ENCODE measurements around the gene LRMDA. TPM values are rescaled to one million over a fixed set of nuclear protein-coding genes. Genes with fewer than 3 reads are reported as not detected.

The LRMDA gene
- polyA plus RNA-seq, 2 of the 4 experiments (the other 2 are of a cell fraction) = 4.6 to 5.2 TPM

DNA sequence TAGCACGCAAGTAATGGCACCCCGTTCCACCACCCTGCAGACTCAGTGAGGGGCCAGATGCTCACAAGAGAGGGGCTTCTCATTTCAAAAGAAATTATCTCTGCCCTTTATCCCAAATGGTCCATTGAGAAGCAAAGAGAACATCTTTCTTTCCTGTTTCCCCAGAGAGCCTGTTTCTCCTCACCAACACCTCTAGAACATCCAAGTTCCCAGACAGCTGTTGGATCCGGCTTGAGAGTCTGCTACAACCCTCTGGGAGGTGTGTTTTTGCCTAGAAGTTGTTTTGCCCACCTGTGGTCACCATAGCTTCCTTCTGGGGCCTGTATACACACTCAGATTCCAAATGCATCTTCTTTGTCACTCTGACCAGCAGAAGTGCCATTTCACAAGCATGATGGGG, 637.4 kb downstream of the LRMDA start:
- FAIRE-seq (no peak), ATAC-seq (no peak), DNase-seq (ENCODE audit: low read depth in 1 of 2, low spot score in 1 of 2) (no peak)
- ChIA-PET CTCF (interaction anchor here (0.6 to 1.3 kb wide), 4 partner anchors 11 to 442 kb away, joined by 3 to 4 read pairs (median 3); no protein-coding TSS in a partner anchor), POLR2A (no interaction called here)
- Histone ChIP-seq H3K9me3 (no peaks in the 10 kb centered on the region), H3K4me1 (no peaks in the 10 kb centered on the region), H3K4me2 (no peak overlapping the region), H3K27ac (no peak overlapping the region), H3K4me3 (no peak overlapping the region)
- TF ChIP-seq CHD2 (IDR thresholded peaks at IDR 0.05; ENCODE audit: low read length, partially characterized antibody) = no peak
- TF ChIP-seq ESRRA (IDR thresholded peaks at IDR 0.05; ENCODE audit: borderline replicate concordance, low read length) = no peak
- no peak for TF ChIP-seq EHF (CRISPR knock-in tag; IDR thresholded peaks at IDR 0.05)
- TF ChIP-seq POLR2AphosphoS2 (conservative IDR thresholded peaks at IDR 0.05; ENCODE audit: low read length) = no peak
- 42% methylated on average over 3 of the region's 3 CpGs for WGBS (ENCODE audit: missing lambda C conversion rate)

DNA sequence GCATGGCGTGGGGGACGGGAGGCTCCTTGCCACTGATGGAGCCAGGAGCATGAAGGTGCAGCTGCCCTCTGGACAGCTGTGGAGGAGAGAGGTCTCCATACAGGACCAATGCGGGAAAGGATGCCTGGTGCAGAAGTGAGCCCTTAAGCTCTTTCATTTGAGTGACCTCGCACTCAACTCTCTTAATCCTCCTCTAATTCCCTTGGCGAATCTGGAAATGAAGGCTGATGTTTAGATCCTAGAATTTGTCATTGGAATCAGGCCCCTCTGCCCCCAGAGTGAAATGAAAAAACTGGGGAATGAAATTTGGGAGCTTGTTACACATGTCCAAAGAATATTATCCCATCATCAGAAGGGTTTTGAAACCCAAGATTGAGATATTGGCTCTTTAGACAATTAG, 639.5 kb downstream of the LRMDA start:
- Histone ChIP-seq H3K4me3 (no peak overlapping the region), H3K4me1 (no peaks in the 10 kb centered on the region), H3K27ac (no peak overlapping the region), H3K9me3 (no peaks in the 10 kb centered on the region; the same call in 2 of the 3 replicates), H3K4me2 (no peak overlapping the region)
- ChIA-PET CTCF (interaction anchor here (1.8 to 2.1 kb wide), 2 partner anchors 16 to 34 kb away, joined by 6 read pairs; no protein-coding TSS in a partner anchor), POLR2A (no interaction called here)
- FAIRE-seq (no peak), ATAC-seq (no peak), DNase-seq (ENCODE audit: low read depth in 1 of 2, low spot score in 1 of 2) (no peak)
- 73% methylated on average over 5 of the region's 5 CpGs for WGBS (ENCODE audit: missing lambda C conversion rate)
- TF ChIP-seq HEYL (CRISPR knock-in tag; IDR thresholded peaks at IDR 0.05) (no peak), KDM1A (IDR thresholded peaks at IDR 0.05; ENCODE audit: low read depth) (no peak), JUN (IDR thresholded peaks at IDR 0.05) (no peak), HOXB5 (CRISPR knock-in tag; IDR thresholded peaks at IDR 0.05) (no peak), HES2 (IDR thresholded peaks at IDR 0.05) (no peak), MYC (IDR thresholded peaks at IDR 0.05; ENCODE audit: borderline replicate concordance, low read length) (no peak), SREBF2 (IDR thresholded peaks at IDR 0.05) (no peak), ZSCAN20 (CRISPR knock-in tag; IDR thresholded peaks at IDR 0.05) (no peak), FOXS1 (CRISPR knock-in tag; IDR thresholded peaks at IDR 0.05) (no peak), EHF (CRISPR knock-in tag; IDR thresholded peaks at IDR 0.05) (no peak), EHMT2 (IDR thresholded peaks at IDR 0.05; ENCODE audit: low read depth) (no peak), ATOH8 (CRISPR knock-in tag; IDR thresholded peaks at IDR 0.05; ENCODE audit: low read depth) (no peak), POLR2A (IDR thresholded peaks at IDR 0.05; ENCODE audit: low read length) (no peak), CHD2 (IDR thresholded peaks at IDR 0.05; ENCODE audit: low read length, partially characterized antibody) (no peak), PBX3 (IDR thresholded peaks at IDR 0.05) (no peak)
- TF ChIP-seq, protein P1, sequence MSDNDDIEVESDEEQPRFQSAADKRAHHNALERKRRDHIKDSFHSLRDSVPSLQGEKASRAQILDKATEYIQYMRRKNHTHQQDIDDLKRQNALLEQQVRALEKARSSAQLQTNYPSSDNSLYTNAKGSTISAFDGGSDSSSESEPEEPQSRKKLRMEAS (IDR thresholded peaks at IDR 0.05) = no peak

- no peak for ATAC-seq
- FAIRE-seq = no peak
- ChIA-PET CTCF (interaction anchor here (1.8 to 2.1 kb wide), 2 partner anchors 15 to 35 kb away, joined by 6 read pairs; no protein-coding TSS in a partner anchor), POLR2A (no interaction called here)
- Histone ChIP-seq H3K27ac (no peak overlapping the region), H3K4me3 (no peak overlapping the region), H3K4me2 (no peak overlapping the region), H3K9me3 (no peaks in the 10 kb centered on the region; the same call in 2 of the 3 replicates), H3K4me1 (no peaks in the 10 kb centered on the region)
- 41% methylated on average over 5 of the region's 5 CpGs for WGBS (ENCODE audit: missing lambda C conversion rate)
- DNase-seq (ENCODE audit: low read depth in 1 of 2, low spot score in 1 of 2) = no peak
- TF ChIP-seq TP53 (CRISPR knock-in tag; IDR thresholded peaks at IDR 0.05) = no peak
- TF ChIP-seq, protein P2, sequence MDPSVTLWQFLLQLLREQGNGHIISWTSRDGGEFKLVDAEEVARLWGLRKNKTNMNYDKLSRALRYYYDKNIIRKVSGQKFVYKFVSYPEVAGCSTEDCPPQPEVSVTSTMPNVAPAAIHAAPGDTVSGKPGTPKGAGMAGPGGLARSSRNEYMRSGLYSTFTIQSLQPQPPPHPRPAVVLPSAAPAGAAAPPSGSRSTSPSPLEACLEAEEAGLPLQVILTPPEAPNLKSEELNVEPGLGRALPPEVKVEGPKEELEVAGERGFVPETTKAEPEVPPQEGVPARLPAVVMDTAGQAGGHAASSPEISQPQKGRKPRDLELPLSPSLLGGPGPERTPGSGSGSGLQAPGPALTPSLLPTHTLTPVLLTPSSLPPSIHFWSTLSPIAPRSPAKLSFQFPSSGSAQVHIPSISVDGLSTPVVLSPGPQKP (IDR thresholded peaks at IDR 0.05; ENCODE audit: low read depth, low read length) = no peak
- TF ChIP-seq BHLHE40 (IDR thresholded peaks at IDR 0.05; ENCODE audit: low read depth, low read length) = no peak
- TF ChIP-seq ZNF302 (CRISPR knock-in tag; IDR thresholded peaks at IDR 0.05) = no peak
- no peak for TF ChIP-seq HES2 (IDR thresholded peaks at IDR 0.05)
- no peak for TF ChIP-seq ATOH8 (CRISPR knock-in tag; IDR thresholded peaks at IDR 0.05; ENCODE audit: low read depth)
- TF ChIP-seq, protein P3, sequence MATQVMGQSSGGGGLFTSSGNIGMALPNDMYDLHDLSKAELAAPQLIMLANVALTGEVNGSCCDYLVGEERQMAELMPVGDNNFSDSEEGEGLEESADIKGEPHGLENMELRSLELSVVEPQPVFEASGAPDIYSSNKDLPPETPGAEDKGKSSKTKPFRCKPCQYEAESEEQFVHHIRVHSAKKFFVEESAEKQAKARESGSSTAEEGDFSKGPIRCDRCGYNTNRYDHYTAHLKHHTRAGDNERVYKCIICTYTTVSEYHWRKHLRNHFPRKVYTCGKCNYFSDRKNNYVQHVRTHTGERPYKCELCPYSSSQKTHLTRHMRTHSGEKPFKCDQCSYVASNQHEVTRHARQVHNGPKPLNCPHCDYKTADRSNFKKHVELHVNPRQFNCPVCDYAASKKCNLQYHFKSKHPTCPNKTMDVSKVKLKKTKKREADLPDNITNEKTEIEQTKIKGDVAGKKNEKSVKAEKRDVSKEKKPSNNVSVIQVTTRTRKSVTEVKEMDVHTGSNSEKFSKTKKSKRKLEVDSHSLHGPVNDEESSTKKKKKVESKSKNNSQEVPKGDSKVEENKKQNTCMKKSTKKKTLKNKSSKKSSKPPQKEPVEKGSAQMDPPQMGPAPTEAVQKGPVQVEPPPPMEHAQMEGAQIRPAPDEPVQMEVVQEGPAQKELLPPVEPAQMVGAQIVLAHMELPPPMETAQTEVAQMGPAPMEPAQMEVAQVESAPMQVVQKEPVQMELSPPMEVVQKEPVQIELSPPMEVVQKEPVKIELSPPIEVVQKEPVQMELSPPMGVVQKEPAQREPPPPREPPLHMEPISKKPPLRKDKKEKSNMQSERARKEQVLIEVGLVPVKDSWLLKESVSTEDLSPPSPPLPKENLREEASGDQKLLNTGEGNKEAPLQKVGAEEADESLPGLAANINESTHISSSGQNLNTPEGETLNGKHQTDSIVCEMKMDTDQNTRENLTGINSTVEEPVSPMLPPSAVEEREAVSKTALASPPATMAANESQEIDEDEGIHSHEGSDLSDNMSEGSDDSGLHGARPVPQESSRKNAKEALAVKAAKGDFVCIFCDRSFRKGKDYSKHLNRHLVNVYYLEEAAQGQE (IDR thresholded peaks at IDR 0.05) = no peak
- no peak for TF ChIP-seq CBX8 (IDR thresholded peaks at IDR 0.05)
- no peak for TF ChIP-seq HOXB13 (CRISPR knock-in tag; IDR thresholded peaks at IDR 0.05; ENCODE audit: low read depth)
These were observed 640.4 kb downstream of the LRMDA start for GRCh38 chr10:76071653-76072365.

All from A549 (cell line).